GM19035 (cell line): Measurements from ENCODE around the gene CISD1.
"Not testable (repeated sequence)": the region's sequence is repeated elsewhere in the genome, so short reads cannot be mapped to it uniquely, and the experiment has no call there.

Experiments
- ATAC-seq: cut with Tn5 transposase; IDR thresholded peaks from one replicate; pipeline ENCODE4 v1.9.1; 2021; ENCODE audit not compliant: unreplicated experiment

CISD1 gene

GRCh38 chr10:58268946-58269781, at the start of gene CISD1:
CISD1 (plus strand) TSS chr10:58269162; CDS start chr10:58269274, 112 bp downstream.
- peak; percentile 58 for ATAC-seq

- ATAC-seq = no peak
These were observed 49.1 kb upstream of the CISD1 start for GRCh38 chr10:58219875-58220274.

DNA sequence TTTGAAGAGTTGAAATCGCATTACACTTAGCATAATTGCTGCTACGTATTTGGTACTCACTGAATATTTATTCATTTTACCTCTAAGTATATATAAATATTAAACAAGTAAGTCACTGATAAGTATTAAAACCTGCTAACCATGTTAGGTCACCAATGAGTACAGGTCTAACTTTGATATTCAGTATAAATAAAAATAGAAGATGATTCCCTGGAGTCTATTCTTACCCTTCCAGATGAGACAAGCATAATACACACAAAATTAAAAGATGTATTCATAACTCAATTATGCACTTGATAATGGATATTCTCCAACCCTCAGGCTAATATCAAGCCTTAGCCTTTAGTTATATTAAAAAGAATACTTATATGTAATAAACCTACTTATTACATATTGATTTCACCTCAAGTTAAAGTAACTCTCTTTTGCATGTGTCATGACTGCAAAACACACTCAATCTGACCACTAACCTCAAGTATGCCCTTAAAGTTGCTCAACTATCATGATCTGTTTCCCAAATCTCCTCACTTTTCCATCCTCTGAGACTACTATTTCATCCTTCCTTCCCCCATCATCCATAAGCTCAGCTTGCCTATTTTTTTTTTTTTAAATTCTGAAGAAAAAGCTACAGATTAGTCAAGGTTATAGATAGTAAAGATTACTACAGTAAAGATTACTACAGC, 48.1 kb upstream of the CISD1 start:
- ATAC-seq = no peak

DNA sequence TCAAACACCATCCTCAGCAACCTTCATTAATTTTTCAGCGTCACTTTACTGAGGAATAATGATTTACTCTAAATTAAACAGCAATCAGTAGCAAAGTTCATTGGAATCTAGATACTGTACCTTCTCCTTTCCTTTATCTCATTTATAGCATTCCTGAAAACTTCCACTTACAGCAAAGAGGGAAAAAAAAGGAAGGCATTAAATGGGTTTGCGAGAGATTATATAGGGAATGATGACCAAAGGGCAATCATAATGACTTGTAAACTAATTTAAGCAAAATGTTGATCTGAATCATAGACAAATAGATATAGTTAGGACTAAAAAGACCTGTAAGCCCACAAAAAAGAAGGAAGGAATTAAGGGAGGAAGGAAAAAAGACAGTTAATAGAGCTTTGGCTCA, 43.3 kb upstream of the CISD1 start:
- no peak for ATAC-seq

DNA sequence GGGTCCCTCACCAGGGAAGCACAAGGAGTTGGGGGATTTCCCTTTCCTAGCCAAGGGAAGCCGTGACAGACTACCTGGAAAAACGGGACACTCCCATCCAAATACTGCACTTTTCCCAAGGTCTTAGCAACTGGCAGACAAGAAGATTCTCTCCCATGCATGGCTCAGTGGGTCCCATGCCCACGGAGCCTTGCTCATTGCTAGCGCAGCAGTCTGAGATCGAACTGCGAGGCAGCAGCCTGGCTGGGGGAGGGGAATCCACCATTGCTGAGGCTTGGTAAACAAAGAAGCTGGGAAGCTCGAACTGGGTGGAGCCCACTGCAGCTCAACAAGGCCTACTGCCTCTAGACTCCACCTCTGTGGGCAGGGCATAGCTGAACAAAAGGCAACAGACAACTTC, 39.1 kb upstream of the CISD1 start:
- not testable (repeated sequence) for ATAC-seq

GRCh38 chr10:58237014-58237834, 31.7 kb upstream of the CISD1 start:
- no peak for ATAC-seq

DNA sequence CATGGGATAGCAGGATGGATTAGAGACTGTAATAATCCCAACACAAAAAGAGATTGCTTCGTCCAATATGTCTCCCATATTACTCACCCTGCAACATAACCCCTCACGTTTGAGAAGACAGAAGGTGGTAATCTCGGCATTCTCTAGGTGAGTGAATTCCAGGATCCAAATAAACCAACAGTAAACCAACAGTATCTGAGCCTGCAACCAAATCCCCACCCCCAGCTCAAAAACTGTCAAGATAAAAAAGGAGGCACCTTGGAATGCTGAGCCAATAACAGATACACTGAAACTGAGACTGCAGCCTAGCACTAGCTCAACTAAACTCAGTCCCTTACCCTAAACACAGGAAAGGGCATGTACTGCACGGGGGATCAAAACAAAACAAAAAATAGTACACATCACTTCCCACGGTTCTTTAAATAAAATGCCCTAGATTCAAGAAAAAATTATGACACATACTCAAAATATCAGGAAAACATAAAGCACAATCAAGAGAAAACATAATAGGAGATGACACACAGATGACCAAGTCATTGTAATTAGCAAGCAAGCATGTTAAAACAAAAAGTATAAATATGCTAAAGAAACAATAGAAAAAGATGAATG, 29.3 kb upstream of the CISD1 start:
- no peak for ATAC-seq

DNA sequence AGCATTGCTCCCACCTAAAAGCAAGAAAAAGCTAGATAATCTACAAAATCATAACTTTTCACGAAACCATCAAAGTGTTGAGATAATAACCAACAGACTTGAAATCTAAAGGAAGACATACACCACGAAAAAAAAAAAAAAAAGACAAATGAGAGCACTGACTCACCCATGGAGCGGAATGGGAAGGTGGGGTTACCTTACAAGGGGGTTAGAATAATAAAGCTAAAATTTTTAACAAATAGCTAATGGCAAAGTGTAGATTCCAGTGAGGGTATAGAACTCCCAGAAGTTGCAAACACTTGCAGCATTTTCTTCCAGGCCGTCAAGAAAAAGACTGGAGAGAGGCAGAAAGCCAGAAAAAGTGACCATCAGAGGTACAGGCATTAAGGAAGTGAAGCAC, 28.4 kb upstream of the CISD1 start:
- no peak for ATAC-seq

GRCh38 chr10:58241346-58241745, 27.6 kb upstream of the CISD1 start:
- ATAC-seq = no peak

GRCh38 chr10:58243269-58243668, 25.7 kb upstream of the CISD1 start:
- ATAC-seq = no peak

- not testable (repeated sequence) for ATAC-seq
These were observed 25.2 kb upstream of the CISD1 start for GRCh38 chr10:58243801-58244200.

- not testable (repeated sequence) for ATAC-seq
These were observed 24.7 kb upstream of the CISD1 start for GRCh38 chr10:58244242-58244641.

- not testable (repeated sequence) for ATAC-seq
These were observed 24.3 kb upstream of the CISD1 start for GRCh38 chr10:58244666-58245065.

GRCh38 chr10:58253184-58253583, 15.8 kb upstream of the CISD1 start:
- ATAC-seq = no peak

DNA sequence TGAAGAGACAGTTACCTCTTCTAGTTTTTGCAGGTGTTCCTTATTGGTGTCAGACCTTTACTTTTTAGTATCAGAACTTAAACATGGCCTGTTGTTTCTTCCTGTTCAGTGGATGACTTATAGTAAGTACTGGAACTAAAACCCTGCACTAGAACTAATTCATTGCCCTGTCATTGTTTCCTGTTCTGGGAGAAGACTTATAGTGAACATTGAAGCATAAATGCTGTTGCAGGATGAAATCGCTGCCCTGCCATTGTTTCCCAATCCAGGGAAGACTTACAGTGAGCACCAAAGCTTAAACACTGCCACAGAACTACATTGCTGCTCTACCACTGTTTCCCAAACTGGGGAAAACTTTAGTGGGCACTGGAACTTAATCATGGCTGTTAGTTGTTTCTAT, 14.3 kb upstream of the CISD1 start:
- ATAC-seq = no peak

DNA sequence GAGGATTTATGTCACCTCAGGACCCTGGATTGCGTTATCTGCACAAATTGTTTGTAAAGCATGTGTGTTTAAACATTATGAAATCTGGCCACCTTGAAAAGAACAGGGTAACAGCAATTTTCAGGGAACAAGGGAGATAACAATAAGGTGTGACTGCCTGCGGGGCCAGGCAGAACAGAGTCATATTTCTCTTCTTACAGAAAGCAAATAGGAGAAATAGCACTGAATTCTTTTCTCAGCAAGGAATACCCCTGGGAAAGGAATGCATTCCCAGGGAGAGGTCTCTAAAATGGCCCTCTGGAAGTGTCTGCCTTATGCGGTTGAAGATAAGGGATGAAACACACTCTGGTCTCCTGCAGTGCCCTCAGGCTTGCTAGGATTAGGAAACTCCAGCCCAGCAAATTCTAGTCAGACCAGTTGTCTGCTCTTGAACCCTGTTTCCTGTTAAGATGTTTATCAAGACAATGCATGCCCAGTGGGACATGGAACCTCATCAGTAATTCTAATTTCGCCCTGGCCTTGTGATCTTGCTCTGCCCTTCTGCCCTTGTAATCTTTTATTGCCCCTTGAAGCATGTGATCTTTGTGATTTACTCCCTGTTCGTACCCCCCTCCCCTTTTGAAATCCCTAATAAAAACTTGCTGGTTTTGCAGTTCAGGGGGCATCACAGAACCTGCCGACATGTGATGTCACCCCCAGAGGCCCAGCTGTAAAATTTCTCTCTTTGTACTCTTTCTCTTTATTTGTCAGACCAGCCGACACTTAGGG, 12.8 kb upstream of the CISD1 start:
- ATAC-seq = not testable (repeated sequence)

GRCh38 chr10:58258977-58259692, 9.8 kb upstream of the CISD1 start:
- no peak for ATAC-seq

DNA sequence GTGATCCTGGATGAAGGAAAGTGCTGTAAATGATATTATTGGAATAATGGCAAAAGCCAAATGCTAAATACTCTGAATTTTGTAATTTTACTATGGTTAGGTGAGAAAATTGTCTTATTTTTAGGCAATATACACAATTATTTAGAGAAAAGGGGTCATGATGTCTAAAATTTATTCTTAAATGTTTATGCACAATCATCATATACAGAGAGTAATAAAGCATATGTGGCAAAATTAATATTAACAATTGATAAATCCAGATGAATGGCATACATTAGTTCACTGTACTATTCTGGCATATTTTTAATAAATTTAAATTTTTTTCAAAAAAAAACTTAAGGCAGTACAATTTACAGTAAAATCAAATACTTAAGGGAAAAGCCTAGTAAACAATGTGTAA, 8.6 kb upstream of the CISD1 start:
- no peak for ATAC-seq

- no peak for ATAC-seq
These were observed 6.2 kb upstream of the CISD1 start for GRCh38 chr10:58262766-58263165.

GRCh38 chr10:58264780-58265179, 4.2 kb upstream of the CISD1 start:
- no peak for ATAC-seq
